ENCODE data around the gene CASP10. TPM values are rescaled to one million over a fixed set of nuclear protein-coding genes. Genes with fewer than 3 reads are reported as not detected.

Gene CASP10
- polyA plus RNA-seq, 1 of the 3 experiments (the other 2 are of a cell fraction), result 0.12 TPM

DNA sequence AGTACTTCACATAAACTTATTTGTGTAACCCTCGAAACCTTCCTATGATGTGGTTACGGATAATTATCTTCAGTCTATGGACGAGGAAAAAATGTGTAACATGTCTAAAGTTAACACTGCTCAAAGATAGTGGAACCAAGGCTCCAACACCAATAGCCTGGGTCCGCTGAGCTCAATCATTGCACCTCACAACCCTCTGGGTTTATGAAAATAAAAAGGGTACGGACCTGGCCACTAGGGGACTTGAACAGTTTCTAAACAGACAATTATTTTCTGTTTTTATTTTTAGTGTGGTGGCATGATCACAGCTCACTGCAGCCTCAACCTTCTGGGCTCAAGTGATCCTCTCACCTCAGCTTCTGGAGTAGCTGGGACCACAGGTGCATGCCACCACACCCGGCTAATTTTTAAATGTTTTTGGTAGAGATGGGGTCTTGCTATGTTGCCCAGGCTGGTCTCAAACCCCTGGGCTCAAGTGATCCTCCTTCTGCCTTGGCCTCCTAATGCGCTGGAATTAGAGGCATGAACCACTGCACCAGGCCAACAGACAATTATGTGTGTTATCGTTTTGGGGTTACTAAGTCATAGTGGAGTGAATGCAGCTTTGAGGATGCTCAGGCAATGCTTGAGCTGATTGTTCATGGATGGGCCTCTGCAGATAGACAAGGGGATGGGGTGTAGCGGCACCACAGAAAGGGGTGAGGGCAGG is 87.5 kb downstream of the CASP10 start:
- no peaks in the 10 kb centered on the region for H3K79me2 ChIP-seq (ENCODE audit: insufficient read depth)

More for the DNA sequence above, 87.5 kb downstream of the CASP10 start:
- no peaks in the 10 kb centered on the region for H3K9me3 ChIP-seq
- POLR2A ChIA-PET, result no interaction called here
- WGBS (ENCODE audit: low lambda C conversion rate), result 96% methylated on average over 9 of the region's 9 CpGs
- CTCF ChIA-PET, result no interaction called here
- no peak overlapping the region for H3K27ac ChIP-seq (ENCODE audit: low read depth in 2 of 2, low read length in 1 of 2)
- no peaks in the 10 kb centered on the region for H3K4me1 ChIP-seq (ENCODE audit: control insufficient read depth in 1 of 2, insufficient read depth in 2 of 2, low read depth in 1 of 2, low read length in 1 of 2)
- H3K9ac ChIP-seq, result no peak overlapping the region
- H3K9me2 ChIP-seq, result no peaks in the 10 kb centered on the region
- H3K4me3 ChIP-seq (ENCODE audit: low read depth in 2 of 2, low read length in 1 of 2), result no peak overlapping the region
- no peaks in the 10 kb centered on the region for H3K27me3 ChIP-seq (ENCODE audit: insufficient read depth)
- no peak overlapping the region for H3K4me2 ChIP-seq
- TF ChIP-seq FOSL2 (IDR thresholded peaks at IDR 0.05; ENCODE audit: borderline replicate concordance, low read depth) (no peak), FOXJ3 (CRISPR knock-in tag; IDR thresholded peaks at IDR 0.05) (no peak), POLR2AphosphoS5 (IDR thresholded peaks at IDR 0.05; ENCODE audit: low read depth, low read length) (no peak), GABPA (IDR thresholded peaks at IDR 0.05; ENCODE audit: low read depth) (no peak), SMC3 (IDR thresholded peaks at IDR 0.05; ENCODE audit: low read depth, low read length) (no peak), YY1 (IDR thresholded peaks at IDR 0.05; ENCODE audit: low read depth) (no peak), JUND (IDR thresholded peaks at IDR 0.05) (no peak), RFX5 (IDR thresholded peaks at IDR 0.05; ENCODE audit: low read length) (no peak), RXRA (IDR thresholded peaks at IDR 0.05; ENCODE audit: borderline replicate concordance, low read depth) (no peak), ZBTB33 (IDR thresholded peaks at IDR 0.05; ENCODE audit: borderline replicate concordance, low read depth) (no peak), CHD2 (IDR thresholded peaks at IDR 0.05; ENCODE audit: low read length, partially characterized antibody) (no peak), MEF2A (IDR thresholded peaks at IDR 0.05; ENCODE audit: borderline replicate concordance, low read depth) (no peak), RCOR1 (IDR thresholded peaks at IDR 0.05; ENCODE audit: low read length) (no peak), CTCF (IDR thresholded peaks at IDR 0.05) (no peak)
- TF ChIP-seq, protein P1, sequence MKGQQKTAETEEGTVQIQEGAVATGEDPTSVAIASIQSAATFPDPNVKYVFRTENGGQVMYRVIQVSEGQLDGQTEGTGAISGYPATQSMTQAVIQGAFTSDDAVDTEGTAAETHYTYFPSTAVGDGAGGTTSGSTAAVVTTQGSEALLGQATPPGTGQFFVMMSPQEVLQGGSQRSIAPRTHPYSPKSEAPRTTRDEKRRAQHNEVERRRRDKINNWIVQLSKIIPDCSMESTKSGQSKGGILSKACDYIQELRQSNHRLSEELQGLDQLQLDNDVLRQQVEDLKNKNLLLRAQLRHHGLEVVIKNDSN (IDR thresholded peaks at IDR 0.05; ENCODE audit: borderline replicate concordance, low read depth), result no peak
- TF ChIP-seq, protein P2, sequence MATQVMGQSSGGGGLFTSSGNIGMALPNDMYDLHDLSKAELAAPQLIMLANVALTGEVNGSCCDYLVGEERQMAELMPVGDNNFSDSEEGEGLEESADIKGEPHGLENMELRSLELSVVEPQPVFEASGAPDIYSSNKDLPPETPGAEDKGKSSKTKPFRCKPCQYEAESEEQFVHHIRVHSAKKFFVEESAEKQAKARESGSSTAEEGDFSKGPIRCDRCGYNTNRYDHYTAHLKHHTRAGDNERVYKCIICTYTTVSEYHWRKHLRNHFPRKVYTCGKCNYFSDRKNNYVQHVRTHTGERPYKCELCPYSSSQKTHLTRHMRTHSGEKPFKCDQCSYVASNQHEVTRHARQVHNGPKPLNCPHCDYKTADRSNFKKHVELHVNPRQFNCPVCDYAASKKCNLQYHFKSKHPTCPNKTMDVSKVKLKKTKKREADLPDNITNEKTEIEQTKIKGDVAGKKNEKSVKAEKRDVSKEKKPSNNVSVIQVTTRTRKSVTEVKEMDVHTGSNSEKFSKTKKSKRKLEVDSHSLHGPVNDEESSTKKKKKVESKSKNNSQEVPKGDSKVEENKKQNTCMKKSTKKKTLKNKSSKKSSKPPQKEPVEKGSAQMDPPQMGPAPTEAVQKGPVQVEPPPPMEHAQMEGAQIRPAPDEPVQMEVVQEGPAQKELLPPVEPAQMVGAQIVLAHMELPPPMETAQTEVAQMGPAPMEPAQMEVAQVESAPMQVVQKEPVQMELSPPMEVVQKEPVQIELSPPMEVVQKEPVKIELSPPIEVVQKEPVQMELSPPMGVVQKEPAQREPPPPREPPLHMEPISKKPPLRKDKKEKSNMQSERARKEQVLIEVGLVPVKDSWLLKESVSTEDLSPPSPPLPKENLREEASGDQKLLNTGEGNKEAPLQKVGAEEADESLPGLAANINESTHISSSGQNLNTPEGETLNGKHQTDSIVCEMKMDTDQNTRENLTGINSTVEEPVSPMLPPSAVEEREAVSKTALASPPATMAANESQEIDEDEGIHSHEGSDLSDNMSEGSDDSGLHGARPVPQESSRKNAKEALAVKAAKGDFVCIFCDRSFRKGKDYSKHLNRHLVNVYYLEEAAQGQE (IDR thresholded peaks at IDR 0.05; ENCODE audit: low read depth, low read length), result no peak
- TF ChIP-seq, protein P3, sequence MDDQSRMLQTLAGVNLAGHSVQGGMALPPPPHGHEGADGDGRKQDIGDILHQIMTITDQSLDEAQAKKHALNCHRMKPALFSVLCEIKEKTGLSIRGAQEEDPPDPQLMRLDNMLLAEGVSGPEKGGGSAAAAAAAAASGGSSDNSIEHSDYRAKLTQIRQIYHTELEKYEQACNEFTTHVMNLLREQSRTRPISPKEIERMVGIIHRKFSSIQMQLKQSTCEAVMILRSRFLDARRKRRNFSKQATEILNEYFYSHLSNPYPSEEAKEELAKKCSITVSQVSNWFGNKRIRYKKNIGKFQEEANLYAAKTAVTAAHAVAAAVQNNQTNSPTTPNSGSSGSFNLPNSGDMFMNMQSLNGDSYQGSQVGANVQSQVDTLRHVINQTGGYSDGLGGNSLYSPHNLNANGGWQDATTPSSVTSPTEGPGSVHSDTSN (IDR thresholded peaks at IDR 0.05), result no peak
- TF ChIP-seq, protein P4, sequence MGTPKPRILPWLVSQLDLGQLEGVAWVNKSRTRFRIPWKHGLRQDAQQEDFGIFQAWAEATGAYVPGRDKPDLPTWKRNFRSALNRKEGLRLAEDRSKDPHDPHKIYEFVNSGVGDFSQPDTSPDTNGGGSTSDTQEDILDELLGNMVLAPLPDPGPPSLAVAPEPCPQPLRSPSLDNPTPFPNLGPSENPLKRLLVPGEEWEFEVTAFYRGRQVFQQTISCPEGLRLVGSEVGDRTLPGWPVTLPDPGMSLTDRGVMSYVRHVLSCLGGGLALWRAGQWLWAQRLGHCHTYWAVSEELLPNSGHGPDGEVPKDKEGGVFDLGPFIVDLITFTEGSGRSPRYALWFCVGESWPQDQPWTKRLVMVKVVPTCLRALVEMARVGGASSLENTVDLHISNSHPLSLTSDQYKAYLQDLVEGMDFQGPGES (IDR thresholded peaks at IDR 0.05; ENCODE audit: low read depth, low read length), result no peak
- peaks cover 13 to 26% of the 10 kb centered on the region in 2 experiments for H3K36me3 ChIP-seq (replicated peaks in 1 of 2; ENCODE audit: control insufficient read depth in 1 of 2, insufficient read depth in 2 of 2, low read length in 1 of 2)
- H3F3A ChIP-seq (replicated peaks; ENCODE audit: insufficient read depth), result no peaks in the 10 kb centered on the region
- no peak overlapping the region for H2AFZ ChIP-seq (ENCODE audit: low read depth)
- DNase-seq, result no peak
- H4K20me1 ChIP-seq (ENCODE audit: insufficient read depth), result no peaks in the 10 kb centered on the region

Measured in SK-N-SH (cell line).